OCI-LY1 (cell line): Measurements from ENCODE around the gene GID8.

Source experiments
- H2AFZ ChIP-seq: fragments of 200-600 bp; sonication (generic), shearing (Covaris generic); 2 replicates; pipeline ENCODE4 v1.6.0; 2014; ENCODE audit warnings: antibody characterized with exemption, mild to moderate bottlenecking, low read length
- H3F3A ChIP-seq: fragments of 200-600 bp; sonication (generic), shearing (Covaris generic); 2 replicates; pipeline ENCODE4 v1.6.0; 2014; ENCODE audit warnings: mild to moderate bottlenecking, antibody characterized with exemption, low read length, moderate library complexity; ENCODE audit not compliant: insufficient read depth
- H3K27ac ChIP-seq: fragments of 200-600 bp; sonication (generic); 2 replicates; pipeline ENCODE4 v1.5.1; 2014; ENCODE audit warnings: low read length, mixed run types, mild to moderate bottlenecking, low read depth; ENCODE audit not compliant: poor library complexity, severe bottlenecking
- H3K27me3 ChIP-seq: fragments of 200-600 bp; sonication (generic); 2 replicates; pipeline ENCODE4 v1.6.0; 2014; ENCODE audit warnings: antibody characterized with exemption, mild to moderate bottlenecking, low read length, moderate library complexity; ENCODE audit not compliant: insufficient read depth
- H3K36me3 ChIP-seq: fragments of 200-600 bp; sonication (generic); 2 replicates; pipeline ENCODE4 v1.6.1; 2014; ENCODE audit warnings: mild to moderate bottlenecking, antibody characterized with exemption, low read length, moderate library complexity, mixed read lengths; ENCODE audit not compliant: insufficient read depth
- H3K4me1 ChIP-seq: fragments of 200-600 bp; sonication (generic); 2 replicates; pipeline ENCODE4 v1.5.1; 2014; ENCODE audit warnings: mild to moderate bottlenecking, low read length, moderate library complexity; ENCODE audit not compliant: insufficient read depth, severe bottlenecking
- H3K4me2 ChIP-seq: fragments of 200-600 bp; sonication (generic), shearing (Covaris generic); 2 replicates; pipeline ENCODE4 v1.6.1; 2014; ENCODE audit warnings: low read length
- H3K4me3 ChIP-seq: fragments of 200-600 bp; sonication (generic); 2 replicates; pipeline ENCODE4 v1.5.1; 2014; ENCODE audit warnings: low read length, low read depth, mild to moderate bottlenecking, mixed read lengths; ENCODE audit not compliant: poor library complexity, severe bottlenecking
- H3K79me2 ChIP-seq: fragments of 200-600 bp; shearing (Covaris generic); 2 replicates; pipeline ENCODE4 v1.6.1; 2016; ENCODE audit warnings: mixed run types, low read length, mixed read lengths; ENCODE audit not compliant: insufficient read depth
- H3K9ac ChIP-seq: fragments of 200-600 bp; sonication (generic), shearing (Covaris generic); 2 replicates; pipeline ENCODE4 v1.6.1; 2014; ENCODE audit warnings: mild to moderate bottlenecking, low read length, mixed read lengths
- H3K9me2 ChIP-seq: fragments of 200-600 bp; sonication (generic), shearing (Covaris generic); 2 replicates; pipeline ENCODE4 v1.6.1; 2014; ENCODE audit warnings: low read depth, mild to moderate bottlenecking, low read length, mixed read lengths
- H3K9me3 ChIP-seq: fragments of 200-600 bp; shearing (Covaris generic); 2 replicates; pipeline ENCODE4 v1.6.1; 2014; ENCODE audit warnings: low read length, mixed read lengths
- H4K20me1 ChIP-seq: fragments of 200-600 bp; sonication (generic), shearing (Covaris generic); 2 replicates; pipeline ENCODE4 v1.6.0; 2016; ENCODE audit warnings: mild to moderate bottlenecking, low read length; ENCODE audit not compliant: insufficient read depth
- CTCF ChIP-seq: fragments of 200-600 bp; sonication (generic), shearing (Covaris generic); IDR thresholded peaks from 2 replicates; pipeline ENCODE4 v1.5.1; 2017; ENCODE audit warnings: mild to moderate bottlenecking, antibody characterized with exemption, low read length, moderate library complexity, mixed read lengths
- EZH2 ChIP-seq: fragments of 200-600 bp; sonication (generic), shearing (Covaris generic); IDR thresholded peaks from 2 replicates; pipeline ENCODE4 v1.8.0; 2017; ENCODE audit warnings: borderline replicate concordance, mixed run types, mild to moderate bottlenecking, antibody characterized with exemption, low read length, moderate library complexity, mixed read lengths

Gene GID8

GRCh38 chr20:62894261-62894660 is 43.7 kb upstream of the GID8 start:
- no peaks in the 10 kb centered on the region for H4K20me1 ChIP-seq
- no peak overlapping the region for H3K4me2 ChIP-seq
- H3K36me3 ChIP-seq = peaks cover 87% of the 10 kb centered on the region
- H3K27me3 ChIP-seq = no peaks in the 10 kb centered on the region
- TF ChIP-seq EZH2 (no peak), CTCF (no peak)
- H3K9me3 ChIP-seq = no peaks in the 10 kb centered on the region
- no peak overlapping the region for H3K9ac ChIP-seq
- peaks cover 3% of the 10 kb centered on the region for H3K4me1 ChIP-seq
- H3K27ac ChIP-seq = no peak overlapping the region
- no peaks in the 10 kb centered on the region for H3K9me2 ChIP-seq
- no peaks in the 10 kb centered on the region for H3F3A ChIP-seq
- no peak overlapping the region for H3K4me3 ChIP-seq
- H3K79me2 ChIP-seq = no peaks in the 10 kb centered on the region
- no peak overlapping the region for H2AFZ ChIP-seq

DNA sequence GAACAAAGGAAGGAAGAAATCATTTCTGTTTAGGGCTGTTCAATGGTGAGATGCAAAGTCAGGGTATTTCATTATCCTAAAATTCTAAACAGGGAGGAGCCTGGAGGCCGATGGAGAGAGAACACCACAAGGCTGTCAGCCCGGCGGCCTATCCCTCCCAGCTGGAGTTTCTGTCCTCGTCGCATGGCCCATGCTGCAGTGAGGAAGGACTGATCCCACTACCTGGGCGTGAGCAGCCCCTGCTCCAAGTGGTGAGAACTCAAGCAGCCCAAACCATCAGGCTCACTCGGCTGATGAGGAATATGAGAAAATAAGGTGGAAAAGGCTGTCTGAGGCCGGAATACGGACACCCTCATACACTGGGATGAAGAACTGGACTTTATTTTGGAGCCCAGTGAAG is 42.4 kb upstream of the GID8 start:
- no peaks in the 10 kb centered on the region for H3K9me2 ChIP-seq
- H3K9me3 ChIP-seq = no peaks in the 10 kb centered on the region
- no peak overlapping the region for H3K4me2 ChIP-seq
- no peak overlapping the region for H2AFZ ChIP-seq
- TF ChIP-seq EZH2 (no peak), CTCF (no peak)
- H3K27ac ChIP-seq = no peak overlapping the region
- peaks cover 15% of the 10 kb centered on the region for H3K4me1 ChIP-seq
- H3K27me3 ChIP-seq = no peaks in the 10 kb centered on the region
- H3F3A ChIP-seq = no peaks in the 10 kb centered on the region
- H4K20me1 ChIP-seq = no peaks in the 10 kb centered on the region
- peaks cover 75% of the 10 kb centered on the region for H3K36me3 ChIP-seq
- no peak overlapping the region for H3K4me3 ChIP-seq
- no peak overlapping the region for H3K9ac ChIP-seq
- H3K79me2 ChIP-seq = no peaks in the 10 kb centered on the region

DNA sequence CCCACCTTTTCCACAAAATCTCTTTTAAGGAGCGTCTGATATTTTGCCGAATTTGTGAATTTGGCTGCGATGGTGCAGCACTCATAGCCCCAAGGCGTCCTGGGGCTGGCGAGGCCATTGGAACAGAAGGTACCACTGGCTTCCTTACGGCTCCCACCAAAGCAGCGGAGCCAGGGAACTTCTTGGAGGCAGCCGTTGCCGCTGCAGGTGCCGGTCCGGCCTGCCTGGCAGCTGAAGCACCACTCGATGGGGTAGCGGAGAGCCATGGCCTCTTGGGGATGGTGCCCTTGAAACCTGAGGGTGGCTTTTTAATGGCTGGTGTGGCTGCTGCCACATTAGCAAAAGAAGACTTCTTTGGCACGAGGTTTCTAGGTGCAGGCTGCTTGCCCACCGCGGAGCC is 41.4 kb upstream of the GID8 start:
- peaks cover 69% of the 10 kb centered on the region for H3K36me3 ChIP-seq
- peaks cover 25% of the 10 kb centered on the region for H3K4me1 ChIP-seq

More for the DNA sequence above, 41.4 kb upstream of the GID8 start:
- Histone ChIP-seq H2AFZ (no peak overlapping the region), H4K20me1 (no peaks in the 10 kb centered on the region), H3K4me2 (no peak overlapping the region), H3K27me3 (no peaks in the 10 kb centered on the region), H3K9ac (no peak overlapping the region), H3K4me3 (no peak overlapping the region), H3K27ac (no peak overlapping the region), H3K9me2 (no peaks in the 10 kb centered on the region), H3K9me3 (no peaks in the 10 kb centered on the region), H3K79me2 (no peaks in the 10 kb centered on the region), H3F3A (0 out of 2 replicates have a peak, but pooled peaks cover 1% of the 10 kb centered on the region)
- TF ChIP-seq EZH2 (no peak), CTCF (no peak)
